ENCODE results near the gene MMP20. TPM values are rescaled to one million over a fixed set of nuclear protein-coding genes. Genes with fewer than 3 reads are reported as not detected.

MMP20 gene
- total and polyA plus RNA-seq, 2 of the 13 experiments (the other 11 are each of a cell fraction or from before 2014, with no cell fraction given) = 0.05 TPM; not detected in 1

- ChIA-PET POLR2A (interaction anchor here (1.1 kb wide), 1 partner anchor 10 kb away, joined by 4 read pairs; no protein-coding TSS in a partner anchor), CTCF (ENCODE audit: low intra/inter-chr PET ratio, low total read pairs) (no interaction called here)
- intact Hi-C loops (cut with micrococcal nuclease; ENCODE audit: unreplicated experiment) (no loop called here), in situ Hi-C loops (cut with HindIII; ENCODE audit: extremely low pct_ligation_motif_present, low pct_unique_long_range_greater_than_20kb) (no loop called here)
- no peaks in the 10 kb centered on the region for H4K20me1 ChIP-seq (ENCODE audit: insufficient read depth, low read length)
- H2AFZ ChIP-seq (ENCODE audit: low read length) = no peak overlapping the region
- H3K27ac ChIP-seq (ENCODE audit: extremely low read length, insufficient read depth, low read length) = no peak overlapping the region
- BruUV-seq (replicated peaks) = no TSS peak
- 98% methylated on average over 1 of the region's 1 CpG for WGBS (ENCODE audit: low lambda C conversion rate)
- H3K79me2 ChIP-seq (ENCODE audit: insufficient read depth, low read length) = no peaks in the 10 kb centered on the region
- no peak overlapping the region for H3K9ac ChIP-seq (ENCODE audit: insufficient read depth, low read depth, low read length)
- DNase-seq (ENCODE audit: low spot score) (no peak), FAIRE-seq (no peak), ATAC-seq (no peak)
- H3K4me2 ChIP-seq (ENCODE audit: low read depth, low read length) = no peak overlapping the region
- H3K4me3 ChIP-seq (replicated peaks in 1 of 3; ENCODE audit: insufficient read depth in 1 of 3, low read depth in 2 of 3, low read length in 3 of 3) = no peak overlapping the region
- H3K36me3 ChIP-seq (replicated peaks in 1 of 2; ENCODE audit: control insufficient read depth in 1 of 2, insufficient read depth in 2 of 2, low read length in 2 of 2) = no peaks in the 10 kb centered on the region
- no peaks in the 10 kb centered on the region for H3K9me3 ChIP-seq (ENCODE audit: low read length)
- H3K27me3 ChIP-seq (ENCODE audit: control insufficient read depth in 1 of 2, insufficient read depth in 2 of 2, low read length in 2 of 2) = no peaks in the 10 kb centered on the region
- H3K4me1 ChIP-seq (ENCODE audit: insufficient read depth, low read length) = peaks cover 28% of the 10 kb centered on the region
- TF ChIP-seq ZBTB40 (IDR thresholded peaks at IDR 0.05) (no peak), ZBTB40 (CRISPR knock-in tag; IDR thresholded peaks at IDR 0.05) (no peak), DR1 (CRISPR knock-in tag; IDR thresholded peaks at IDR 0.05) (no peak), ZNF713 (CRISPR knock-in tag; IDR thresholded peaks at IDR 0.05) (no peak), ZZZ3 (CRISPR knock-in tag; IDR thresholded peaks at IDR 0.05; ENCODE audit: borderline replicate concordance) (no peak), ZNF12 (CRISPR knock-in tag; IDR thresholded peaks at IDR 0.05) (no peak), NONO (IDR thresholded peaks at IDR 0.05) (no peak), NONO (CRISPR knock-in tag; conservative IDR thresholded peaks at IDR 0.05) (no peak), MEIS1 (CRISPR knock-in tag; IDR thresholded peaks at IDR 0.05; ENCODE audit: borderline replicate concordance) (no peak), NFAT5 (CRISPR knock-in tag; IDR thresholded peaks at IDR 0.05) (no peak)
These were observed 6.9 kb upstream of the MMP20 start for GRCh38 chr11:102632026-102632425.

Data from HepG2 (cell line).